WI38 (cell line): Measurements from ENCODE around the gene CUL3.
A peak's percentile ranks its signal among the peaks of the same experiment; 100 is the strongest.

ENCODE experiments used
- H3K4me3 ChIP-seq: 2 replicates; pipeline ENCODE4 v1.5.1; 2011; ENCODE audit warnings: low read depth, mild to moderate bottlenecking, control low read depth, low read length
- TF ChIP-seq, protein P1 (sequence below): IDR thresholded peaks from 2 replicates; pipeline ENCODE4 v1.5.1; 2012; ENCODE audit warnings: low read depth, mild to moderate bottlenecking, control low read depth, low read length

CUL3 gene

DNA sequence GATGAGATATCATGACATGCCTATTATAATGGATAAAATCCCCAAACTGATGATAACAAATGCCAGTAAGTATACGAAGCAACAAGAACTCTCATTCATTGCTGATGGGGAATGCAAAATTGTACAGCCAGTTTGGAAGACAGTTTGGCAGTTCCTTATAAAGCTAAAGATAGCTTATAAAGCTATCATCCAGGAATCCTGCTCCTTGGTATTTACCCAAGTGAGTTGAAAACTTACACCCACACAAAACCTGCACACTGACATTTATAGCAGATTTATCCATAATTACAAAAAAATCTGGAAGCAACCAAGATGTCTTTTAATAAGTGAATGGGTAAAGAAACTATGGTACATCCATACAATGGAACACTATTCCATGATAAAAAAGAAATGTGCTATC is 123.8 kb downstream of the CUL3 start:
- TF ChIP-seq, protein P1, sequence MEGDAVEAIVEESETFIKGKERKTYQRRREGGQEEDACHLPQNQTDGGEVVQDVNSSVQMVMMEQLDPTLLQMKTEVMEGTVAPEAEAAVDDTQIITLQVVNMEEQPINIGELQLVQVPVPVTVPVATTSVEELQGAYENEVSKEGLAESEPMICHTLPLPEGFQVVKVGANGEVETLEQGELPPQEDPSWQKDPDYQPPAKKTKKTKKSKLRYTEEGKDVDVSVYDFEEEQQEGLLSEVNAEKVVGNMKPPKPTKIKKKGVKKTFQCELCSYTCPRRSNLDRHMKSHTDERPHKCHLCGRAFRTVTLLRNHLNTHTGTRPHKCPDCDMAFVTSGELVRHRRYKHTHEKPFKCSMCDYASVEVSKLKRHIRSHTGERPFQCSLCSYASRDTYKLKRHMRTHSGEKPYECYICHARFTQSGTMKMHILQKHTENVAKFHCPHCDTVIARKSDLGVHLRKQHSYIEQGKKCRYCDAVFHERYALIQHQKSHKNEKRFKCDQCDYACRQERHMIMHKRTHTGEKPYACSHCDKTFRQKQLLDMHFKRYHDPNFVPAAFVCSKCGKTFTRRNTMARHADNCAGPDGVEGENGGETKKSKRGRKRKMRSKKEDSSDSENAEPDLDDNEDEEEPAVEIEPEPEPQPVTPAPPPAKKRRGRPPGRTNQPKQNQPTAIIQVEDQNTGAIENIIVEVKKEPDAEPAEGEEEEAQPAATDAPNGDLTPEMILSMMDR, result no peak

DNA sequence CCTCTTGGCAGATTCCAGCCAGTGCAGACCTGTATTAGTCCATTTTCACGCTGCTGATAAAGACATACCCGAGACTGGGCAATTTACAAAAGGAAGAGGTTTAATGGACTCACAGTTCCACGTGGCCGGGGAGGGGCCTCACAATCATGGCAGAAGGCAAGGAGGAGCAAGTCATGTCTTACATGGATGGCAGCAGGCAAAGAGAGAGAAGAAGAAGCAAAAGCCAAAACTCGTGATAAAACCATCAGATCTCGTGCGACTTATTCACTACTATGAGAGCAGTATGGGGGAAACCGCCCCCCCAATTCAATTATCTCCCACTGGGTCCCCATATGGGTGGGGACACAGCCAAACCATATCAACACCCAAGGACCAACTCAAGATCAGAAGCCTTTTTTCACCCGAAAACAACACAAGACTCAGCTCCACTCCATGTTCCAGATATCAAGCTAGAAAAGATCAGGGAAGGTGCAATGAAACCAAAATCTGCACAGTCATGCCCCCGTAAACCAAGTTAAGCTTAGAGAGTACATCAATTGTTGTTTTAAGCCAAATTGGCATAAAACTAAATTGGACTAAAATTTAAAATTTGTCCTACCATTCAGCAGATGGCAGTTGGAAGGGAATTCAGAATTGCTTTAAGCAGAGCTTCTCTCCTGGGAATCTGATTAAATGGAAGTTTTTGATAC is 127.6 kb downstream of the CUL3 start:
- H3K4me3 ChIP-seq, result no peak overlapping the region
- TF ChIP-seq, protein P1, result no peak

More for the DNA sequence above, 123.8 kb downstream of the CUL3 start:
- H3K4me3 ChIP-seq, result no peak overlapping the region

DNA sequence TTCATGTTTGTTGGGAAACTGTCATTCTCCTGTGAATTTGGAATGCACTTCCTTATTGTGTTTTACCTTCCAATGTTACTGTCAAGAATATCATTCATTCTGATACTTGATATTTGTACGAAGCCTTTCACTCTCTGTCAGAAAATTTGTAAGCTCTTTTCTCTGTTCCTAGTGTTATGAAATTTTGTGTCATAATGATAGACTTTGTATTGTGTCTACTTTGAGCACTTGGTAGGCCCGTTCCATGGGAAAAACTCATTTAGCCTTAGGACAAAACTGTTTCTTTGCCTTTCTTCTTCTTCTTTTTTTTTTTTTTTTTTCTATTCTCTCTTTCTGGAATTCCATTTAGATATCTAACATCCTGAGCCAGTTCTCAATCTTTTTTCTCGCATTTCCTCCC is 131.3 kb downstream of the CUL3 start:
- TF ChIP-seq, protein P1, result no peak
- H3K4me3 ChIP-seq, result no peak overlapping the region

DNA sequence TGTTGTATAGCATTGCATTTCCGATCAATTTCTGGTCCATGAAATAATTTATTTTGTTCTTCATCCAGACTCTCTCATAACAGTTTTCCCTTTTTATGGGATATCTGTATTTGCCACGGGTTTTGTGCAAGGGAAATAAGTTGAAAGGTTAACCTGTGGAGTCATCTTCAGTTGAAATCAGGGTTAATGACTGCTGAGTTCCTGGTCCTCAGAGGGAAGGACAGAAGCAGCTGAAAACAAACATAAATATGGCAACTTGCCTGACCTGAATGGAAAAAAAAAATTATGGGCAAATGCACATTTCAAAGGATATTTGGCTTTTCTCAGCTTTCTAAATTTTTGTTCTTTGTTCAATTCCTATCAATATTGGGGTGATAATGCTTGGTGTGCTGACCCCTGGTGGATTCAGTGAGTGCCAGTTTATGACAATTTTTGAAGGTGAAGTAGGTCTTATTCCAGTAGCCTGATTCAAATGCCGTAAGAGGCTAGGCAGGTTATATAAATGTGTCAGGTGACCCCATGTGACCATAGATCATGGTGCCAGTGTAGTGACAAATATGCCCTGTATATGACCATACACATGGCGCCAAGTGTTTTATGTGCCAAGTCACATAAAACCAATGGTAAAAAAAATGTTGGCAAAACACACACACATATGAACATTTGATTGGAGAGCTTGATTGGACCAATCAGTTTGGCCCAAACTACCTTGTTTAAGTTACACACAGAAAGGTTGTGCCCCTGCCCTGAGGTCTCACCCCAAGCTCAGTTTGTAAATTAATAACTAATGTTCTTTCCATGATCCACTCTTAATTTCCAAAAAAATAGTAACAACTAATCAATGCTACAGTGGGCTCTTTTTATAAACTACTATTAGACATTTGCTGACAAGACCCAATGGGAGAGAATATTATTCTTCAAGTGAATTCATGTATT is 135.7 kb downstream of the CUL3 start:
- TF ChIP-seq, protein P1, result peak; percentile 57
- H3K4me3 ChIP-seq, result no peak overlapping the region

DNA sequence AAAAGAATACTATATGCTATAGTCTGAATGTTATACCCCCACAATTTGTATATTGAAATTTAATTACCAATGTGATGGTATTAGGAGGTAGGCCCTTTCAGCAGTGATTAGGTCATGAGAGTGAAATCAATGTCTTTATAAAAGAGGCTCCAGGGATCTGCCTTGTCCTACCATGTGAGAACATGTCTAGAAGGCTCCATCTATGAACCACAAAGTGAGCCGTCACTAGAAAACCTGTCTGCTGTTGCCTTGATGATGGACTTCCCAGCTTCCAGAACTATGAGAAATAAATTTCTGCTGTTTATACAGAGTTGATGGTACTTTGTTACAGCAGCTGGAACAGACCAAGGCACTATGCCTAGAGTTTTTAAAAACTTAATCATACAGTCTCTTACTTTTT is 136.9 kb downstream of the CUL3 start:
- TF ChIP-seq, protein P1, result no peak

DNA sequence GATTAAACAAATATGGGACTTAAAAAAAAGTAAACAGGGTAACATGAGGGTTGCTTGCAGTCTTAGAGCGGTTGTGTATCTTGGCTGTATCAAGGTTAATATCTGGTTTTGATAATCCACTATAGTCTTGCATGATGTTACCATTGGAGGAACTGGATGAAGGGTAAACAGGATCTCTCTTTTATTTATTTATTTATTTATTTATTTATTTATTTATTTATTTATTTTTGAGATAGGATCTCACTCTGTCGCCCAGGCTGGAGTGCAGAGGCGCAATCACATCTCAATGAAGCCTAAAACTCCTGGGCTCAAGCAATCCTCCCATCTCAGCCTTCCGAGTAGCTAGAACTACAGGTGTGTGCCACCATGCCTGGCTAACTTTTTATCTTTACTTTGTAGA is 140.4 kb downstream of the CUL3 start:
- no peak overlapping the region for H3K4me3 ChIP-seq
- TF ChIP-seq, protein P1, result no peak

More for the DNA sequence above, 136.9 kb downstream of the CUL3 start:
- no peak overlapping the region for H3K4me3 ChIP-seq

DNA sequence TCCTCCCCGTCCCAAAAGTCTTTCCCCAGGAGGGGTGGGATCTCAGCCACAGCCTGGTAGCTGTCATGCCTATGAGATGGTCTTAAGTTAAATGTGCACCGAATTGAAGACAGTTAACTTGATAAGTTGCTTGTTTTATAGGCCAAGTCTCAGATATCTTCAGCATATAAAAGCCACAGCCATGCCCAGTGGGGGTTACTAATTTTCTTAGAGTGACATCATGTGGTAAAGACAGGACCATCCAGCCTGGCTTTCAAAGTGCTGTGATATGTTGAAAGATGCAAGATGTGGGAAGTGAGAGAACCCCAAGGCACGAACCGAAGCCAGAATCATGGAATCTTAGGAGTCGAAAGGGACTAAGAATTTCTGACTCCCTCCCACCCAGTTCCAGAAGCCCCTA is 141.1 kb downstream of the CUL3 start:
- TF ChIP-seq, protein P1, result no peak
- H3K4me3 ChIP-seq, result no peak overlapping the region
